H1 (cell line): ENCODE results near the gene UTP15. TPM values are rescaled to one million over a fixed set of nuclear protein-coding genes. Genes with fewer than 3 reads are reported as not detected.

Experiments used
- BRCA1 ChIP-seq: IDR thresholded peaks from 2 replicates; pipeline ENCODE4 v1.6.1; 2012; ENCODE audit warnings: low read depth, low read length, improper control_type of control experiment
- CTCF ChIP-seq, 3 experiments: IDR thresholded peaks; 1 replicate in 2 of 3; 2 replicates in 1 of 3; pipeline versions ENCODE4 v1.5.1 to v1.6.1; 2011; ENCODE audit warnings: low read length in 3 of 3, mild to moderate bottlenecking in 3 of 3, inconsistent platforms in 2 of 3, low read depth in 1 of 3, moderate library complexity in 1 of 3; ENCODE audit not compliant: insufficient read depth in 1 of 3; ENCODE audit errors: control extremely low read depth in 1 of 3
- FOSL1 ChIP-seq: IDR thresholded peaks from 2 replicates; pipeline ENCODE4 v1.6.1; 2011; ENCODE audit warnings: mild to moderate bottlenecking, low read depth, low read length, moderate library complexity; ENCODE audit not compliant: insufficient read depth
- GTF2F1 ChIP-seq: IDR thresholded peaks from 2 replicates; pipeline ENCODE4 v1.6.1; 2012; ENCODE audit warnings: low read depth, low read length, improper control_type of control experiment, borderline replicate concordance
- ZNF274 ChIP-seq: IDR thresholded peaks from 2 replicates; pipeline ENCODE4 v1.7.0; 2012; ENCODE audit warnings: low read length, borderline replicate concordance; ENCODE audit errors: extremely low read depth
- polyA plus RNA-seq, 7 experiments: library from polyadenylated mRNA; depleted of rRNA in 3 of 7; stranded (reverse) in 5 of 7; unstranded in 2 of 7; fragments of >200 nt in 5 of 7; fragments of 200-250 nt in 2 of 7; gene quantifications; 1 replicate in 5 of 7; 2 replicates in 1 of 7; 4 replicates in 1 of 7; pipeline versions ENCODE4 v1.2.1 to v1.2.3, GENCODE V29; 2011 to 2013; ENCODE audit warnings: missing spikeins in 2 of 7, mixed read lengths in 2 of 7
- total RNA-seq: library from RNA; stranded (reverse); fragmentation: NEBNext Ultra II Directional; extraction: Animal tissue kit (Norgen Biotek cat#: 25700); gene quantifications from 2 replicates; pipeline ENCODE4 v1.2.1, GENCODE V29; 2021

The UTP15 gene
- total and polyA plus RNA-seq, 2 of the 8 experiments (the other 6 are each of a cell fraction or from before 2014, with no cell fraction given), result 14.3 to 33.6 TPM

- no peak for TF ChIP-seq CTCF (IDR thresholded peaks at IDR 0.05; ENCODE audit: control extremely low read depth in 1 of 3, insufficient read depth in 1 of 3, low read depth in 1 of 3, low read length in 3 of 3)
- no peak for TF ChIP-seq GTF2F1
- no peak for TF ChIP-seq BRCA1
- TF ChIP-seq FOSL1, result no peak
- TF ChIP-seq ZNF274, result no peak
These were observed 33.3 kb upstream of the UTP15 start (continued) for GRCh38 chr5:73532195-73532594.
